Ovary (tissue), 9 donors: ENCODE measurements around the gene PSMD5. TPM values are rescaled to one million over a fixed set of nuclear protein-coding genes. Genes with fewer than 3 reads are reported as not detected.

Experiments used
- DNase-seq, 5 donors: peaks; one replicate each; pipeline ENCODE4 v3.0.0-alpha.2; 2019 to 2020
- H3K27ac ChIP-seq, 2 donors: fragments of 200-600 bp; one replicate each; pipeline versions ENCODE4 v1.5.1 to v1.8.0; 2019 to 2022
- H3K27me3 ChIP-seq: fragments of 200-600 bp; one replicate; pipeline ENCODE4 v1.8.0; 2022
- H3K36me3 ChIP-seq: fragments of 200-600 bp; sonication (generic); one replicate; pipeline ENCODE4 v1.5.1; 2019
- H3K4me1 ChIP-seq: one replicate; pipeline ENCODE4 v1.8.1; 2013; ENCODE audit warnings: mild to moderate bottlenecking, moderate library complexity; ENCODE audit not compliant: insufficient read depth
- H3K4me3 ChIP-seq: fragments of 200-600 bp; sonication (generic); one replicate; pipeline ENCODE4 v1.5.1; 2017
- H3K9me3 ChIP-seq, 2 donors: fragments of 200-600 bp in 1 of 2; sonication (generic) in 1 of 2; one replicate each; pipeline versions ENCODE4 v1.5.1 to v1.8.1; 2013 to 2019; ENCODE audit warnings: mild to moderate bottlenecking in 1 of 2, moderate library complexity in 1 of 2
- EP300 ChIP-seq: sonication (generic); formaldehyde crosslinking; IDR thresholded peaks from one replicate; pipeline ENCODE4 v1.6.1; 2017; ENCODE audit warnings: antibody characterized with exemption
- POLR2A ChIP-seq: fragments of 450-650 bp; IDR thresholded peaks from one replicate; pipeline ENCODE4 v1.6.1; 2017; ENCODE audit warnings: antibody characterized with exemption, mild to moderate bottlenecking, moderate library complexity
- WGBS, 3 donors: extraction: QIAGEN DNeasy Blood & Tissue Kit in 1 of 3; methylation state at CpG; one replicate each; pipeline versions ENCODE4 v1.1.5 to v1.1.7; 2013 to 2017; 5-methylcytosine and 5-hydroxymethylcytosine counted together
- intact Hi-C, 4 donors: fragments of 100-400 bp; cut with DNase I; formaldehyde crosslinking; loops; one replicate each; pipeline versions ENCODE4 v1.11.0 to v1.15.1; 2022 to 2023
- polyA plus RNA-seq, 2 donors: library from polyadenylated mRNA; stranded (reverse); fragments of 200-250 nt in 1 of 2; fragments of 350-450 nt in 1 of 2; fragmentation: Illumina TruSeq in 1 of 2; extraction: RNeasy Lipid Tissue Mini Kit (QIAGEN cat#74804) in 1 of 2; gene quantifications; one replicate each; pipeline ENCODE4 v1.2.3, GENCODE V29; 2013 to 2014
- total RNA-seq, 7 donors: library from RNA; depleted of rRNA in 2 of 7; stranded (reverse); fragments of >200 nt in 2 of 7; fragmentation: NEBNext Ultra II Directional in 3 of 7; extraction: Animal tissue kit (Norgen Biotek cat#: 25700) in 3 of 7; gene quantifications; one replicate each; pipeline versions ENCODE4 v1.1.0 to v1.2.4, GENCODE V29; 2016 to 2023
- TF ChIP-seq, protein P1 (sequence below), 3 donors: fragments of 450-650 bp in 2 of 3; fragments of 200-600 bp in 1 of 3; IDR thresholded peaks; one replicate each; pipeline versions ENCODE4 v1.5.1 to v1.8.0; 2016 to 2022; ENCODE audit warnings: antibody characterized with exemption in 3 of 3, mild to moderate bottlenecking in 1 of 3
- donor health status: DM: no; HTN: no; CAD: no; lungs with moderate emphysema.
- donor health status: DM: no; HTN: no; CAD: no.
- donor health status: Bipolar disorder and iron deficiency.
- donor health status: DM: yes; HTN: yes; CAD: no.
- donor health status: DM: no; HTN: no; CAD: no.
- donor health status: DM: yes; HTN: yes; CAD: no.

PSMD5 gene
- total and polyA plus RNA-seq, 9 donors = 13.4 to 49.2 (median 36.9) TPM

DNA sequence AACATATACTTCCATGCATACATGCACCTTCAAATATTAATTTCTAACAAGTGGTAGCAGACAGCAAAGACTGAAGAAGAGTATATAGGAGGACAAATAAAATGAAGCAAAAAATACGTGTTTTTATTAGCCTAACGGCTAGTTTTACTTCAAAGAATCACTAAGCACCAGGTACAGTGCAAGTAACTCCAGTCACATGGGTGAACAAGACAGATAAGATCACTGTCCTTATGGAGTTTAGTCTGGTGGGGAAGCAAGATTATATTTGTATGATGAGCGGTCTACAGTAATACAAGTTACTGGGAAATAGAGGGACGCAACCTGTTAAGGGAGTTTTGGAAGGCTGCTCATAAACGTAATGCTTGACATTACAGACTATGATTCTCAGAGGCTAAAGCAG, 65.5 kb downstream of the PSMD5 start:
- intact Hi-C loops = no loop called here
- DNase-seq = no peak
- H3K4me3 ChIP-seq = no peak overlapping the region
- no peaks in the 10 kb centered on the region for H3K4me1 ChIP-seq
- H3K27ac ChIP-seq = no peak overlapping the region
- 93 to 94% (median 93%) methylated on average over 5 of the region's 5 CpGs for whole genome bisulfite sequencing, 3 donors
- TF ChIP-seq, protein P1, sequence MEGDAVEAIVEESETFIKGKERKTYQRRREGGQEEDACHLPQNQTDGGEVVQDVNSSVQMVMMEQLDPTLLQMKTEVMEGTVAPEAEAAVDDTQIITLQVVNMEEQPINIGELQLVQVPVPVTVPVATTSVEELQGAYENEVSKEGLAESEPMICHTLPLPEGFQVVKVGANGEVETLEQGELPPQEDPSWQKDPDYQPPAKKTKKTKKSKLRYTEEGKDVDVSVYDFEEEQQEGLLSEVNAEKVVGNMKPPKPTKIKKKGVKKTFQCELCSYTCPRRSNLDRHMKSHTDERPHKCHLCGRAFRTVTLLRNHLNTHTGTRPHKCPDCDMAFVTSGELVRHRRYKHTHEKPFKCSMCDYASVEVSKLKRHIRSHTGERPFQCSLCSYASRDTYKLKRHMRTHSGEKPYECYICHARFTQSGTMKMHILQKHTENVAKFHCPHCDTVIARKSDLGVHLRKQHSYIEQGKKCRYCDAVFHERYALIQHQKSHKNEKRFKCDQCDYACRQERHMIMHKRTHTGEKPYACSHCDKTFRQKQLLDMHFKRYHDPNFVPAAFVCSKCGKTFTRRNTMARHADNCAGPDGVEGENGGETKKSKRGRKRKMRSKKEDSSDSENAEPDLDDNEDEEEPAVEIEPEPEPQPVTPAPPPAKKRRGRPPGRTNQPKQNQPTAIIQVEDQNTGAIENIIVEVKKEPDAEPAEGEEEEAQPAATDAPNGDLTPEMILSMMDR (IDR thresholded peaks at IDR 0.05) = no peak
- TF ChIP-seq POLR2A (no peak), EP300 (no peak)
- H3K27me3 ChIP-seq = no peaks in the 10 kb centered on the region
- H3K9me3 ChIP-seq = no peaks in the 10 kb centered on the region
- H3K36me3 ChIP-seq = no peaks in the 10 kb centered on the region

DNA sequence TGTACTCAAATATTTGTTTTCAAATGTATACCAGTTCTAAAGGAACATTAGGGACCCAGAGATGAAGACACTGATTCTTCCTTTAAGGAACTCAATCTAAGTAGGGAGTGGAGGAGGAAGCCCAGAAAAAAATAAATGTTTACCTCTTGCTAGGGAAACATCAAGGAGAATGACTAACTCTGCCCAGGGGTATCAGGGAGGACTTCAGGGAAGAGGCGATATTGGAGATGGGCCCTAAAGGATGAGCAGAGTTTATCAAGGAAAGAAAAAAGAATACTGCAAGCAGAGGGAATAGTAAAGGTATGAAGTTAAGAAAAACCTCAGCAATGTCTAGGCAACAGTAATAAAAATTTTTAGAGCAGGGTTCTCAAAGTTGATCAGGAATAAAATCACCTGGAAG, 65.9 kb downstream of the PSMD5 start:
- Histone ChIP-seq H3K4me1 (no peaks in the 10 kb centered on the region), H3K27ac (no peak overlapping the region), H3K9me3 (no peaks in the 10 kb centered on the region), H3K36me3 (no peaks in the 10 kb centered on the region), H3K27me3 (no peaks in the 10 kb centered on the region), H3K4me3 (no peak overlapping the region)
- 98 to 100% (median 98%) methylated on average over 1 of the region's 1 CpG for WGBS, 3 donors
- intact Hi-C loops = no loop called here
- TF ChIP-seq POLR2A = no peak
- no peak for DNase-seq

DNA sequence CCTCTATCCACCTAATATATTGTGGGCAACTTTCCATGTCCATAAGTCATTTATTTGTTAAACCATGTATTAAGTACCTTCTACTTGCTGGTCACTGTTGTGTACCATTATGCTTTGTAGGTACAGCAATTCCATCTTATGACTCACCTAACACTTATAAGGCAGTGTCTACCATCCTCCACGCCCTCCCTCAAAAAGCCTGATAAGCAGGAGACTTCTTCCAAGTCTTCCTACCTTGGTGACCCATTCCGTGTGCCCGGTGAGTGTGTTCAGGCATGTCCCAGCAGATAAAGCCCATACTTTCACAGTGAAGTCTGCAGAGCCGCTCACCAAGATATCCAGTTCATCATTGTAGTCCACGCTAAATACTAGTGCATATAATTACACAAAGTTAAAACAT, 66.9 kb downstream of the PSMD5 start:
- no peak for DNase-seq
- Histone ChIP-seq H3K27me3 (no peaks in the 10 kb centered on the region), H3K4me3 (no peak overlapping the region), H3K36me3 (no peaks in the 10 kb centered on the region), H3K27ac (no peak overlapping the region), H3K4me1 (no peaks in the 10 kb centered on the region), H3K9me3 (no peaks in the 10 kb centered on the region)
- TF ChIP-seq, protein P1 (IDR thresholded peaks at IDR 0.05) = no peak
- TF ChIP-seq EP300 = no peak
- no peak for TF ChIP-seq POLR2A
- intact Hi-C loops = no loop called here
- WGBS, 3 donors = 92 to 97% (median 96%) methylated on average over 5 of the region's 5 CpGs

DNA sequence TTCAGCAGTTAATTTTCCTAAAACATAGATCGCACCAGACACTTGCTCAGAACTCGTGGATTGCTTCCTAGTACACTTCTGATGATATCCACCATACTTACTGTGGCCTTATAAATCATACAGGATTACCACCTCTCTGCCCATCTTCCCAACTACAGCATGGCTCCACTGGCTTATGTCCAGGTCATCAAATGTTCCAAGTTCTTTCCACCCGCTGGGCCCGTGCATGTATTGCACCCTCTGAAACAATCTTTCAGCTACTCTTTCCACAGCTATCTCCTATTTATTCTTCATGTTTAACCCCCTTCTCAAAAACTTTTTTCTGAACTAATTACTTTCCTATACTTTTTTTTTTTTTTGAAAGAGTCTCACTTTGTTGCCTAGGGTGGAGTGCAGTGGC, 68.0 kb downstream of the PSMD5 start:
- WGBS, 3 donors = 83 to 87% (median 86%) methylated on average over 4 of the region's 4 CpGs
- Histone ChIP-seq H3K36me3 (no peaks in the 10 kb centered on the region), H3K4me1 (no peaks in the 10 kb centered on the region), H3K27me3 (no peaks in the 10 kb centered on the region), H3K4me3 (no peak overlapping the region), H3K27ac (no peak overlapping the region), H3K9me3 (no peaks in the 10 kb centered on the region)
- TF ChIP-seq, protein P1 (IDR thresholded peaks at IDR 0.05) = no peak
- no peak for TF ChIP-seq POLR2A
- TF ChIP-seq EP300 = no peak
- intact Hi-C loops = no loop called here
- no peak for DNase-seq

DNA sequence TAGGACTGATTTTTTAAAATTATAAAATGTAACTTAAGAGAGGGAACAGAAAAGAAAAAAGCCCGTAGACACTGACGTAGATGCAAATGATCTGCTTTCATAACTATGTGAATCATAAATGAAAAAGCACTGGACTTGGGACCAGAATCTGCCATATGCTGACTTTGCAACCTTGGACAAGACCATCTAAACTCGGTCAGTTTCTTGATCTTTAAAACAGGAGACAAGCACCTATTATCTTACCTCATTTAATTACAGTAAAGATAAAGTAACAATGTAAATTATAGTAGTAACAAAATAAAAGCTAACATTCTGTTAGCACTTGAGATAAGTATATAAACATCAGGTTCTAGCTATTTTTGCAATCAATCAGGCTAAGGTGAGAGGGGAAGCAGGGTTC, 69.5 kb downstream of the PSMD5 start:
- 77 to 82% (median 79%) methylated on average over 3 of the region's 3 CpGs for WGBS, 3 donors
- DNase-seq = no peak
- Histone ChIP-seq H3K4me3 (no peak overlapping the region), H3K27me3 (no peaks in the 10 kb centered on the region), H3K27ac (no peak overlapping the region), H3K9me3 (no peaks in the 10 kb centered on the region), H3K36me3 (no peaks in the 10 kb centered on the region), H3K4me1 (no peaks in the 10 kb centered on the region)
- TF ChIP-seq, protein P1 (IDR thresholded peaks at IDR 0.05) = no peak
- no peak for TF ChIP-seq POLR2A
- TF ChIP-seq EP300 = no peak
- intact Hi-C loops = no loop called here
